HG03460 (cell line): ENCODE data around the gene ANXA11.

Experiments
- ATAC-seq: cut with Tn5 transposase; IDR thresholded peaks from one replicate; pipeline ENCODE4 v1.9.1; 2021; ENCODE audit not compliant: unreplicated experiment

Gene ANXA11

GRCh38 chr10:80191589-80192270 is 13.6 kb downstream of the ANXA11 start:
- no peak for ATAC-seq

GRCh38 chr10:80188713-80189112 is 16.6 kb downstream of the ANXA11 start:
- no peak for ATAC-seq

- ATAC-seq, result peak; percentile 89
Observed at GRCh38 chr10:80187465-80188409, 17.6 kb downstream of the ANXA11 start.

DNA sequence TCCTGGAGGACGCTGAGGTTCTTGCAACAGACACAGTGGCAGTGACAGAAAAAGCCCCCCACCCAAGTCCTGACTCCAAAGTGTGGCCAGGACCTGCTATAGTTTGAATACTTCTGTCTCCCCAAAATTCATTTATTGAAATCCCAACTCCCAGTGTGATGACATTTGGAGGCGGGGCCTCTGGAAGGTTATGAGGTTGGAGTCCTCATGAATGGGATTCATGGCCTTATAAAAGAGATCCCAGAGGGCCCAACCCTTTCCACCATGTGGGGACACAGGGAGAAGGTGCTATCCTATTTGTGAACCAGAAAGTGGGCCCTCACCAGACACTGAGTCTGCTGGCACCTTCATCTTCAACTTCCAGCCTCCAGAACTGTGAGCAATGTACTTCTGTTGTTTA is 18.3 kb downstream of the ANXA11 start:
- no peak for ATAC-seq

DNA sequence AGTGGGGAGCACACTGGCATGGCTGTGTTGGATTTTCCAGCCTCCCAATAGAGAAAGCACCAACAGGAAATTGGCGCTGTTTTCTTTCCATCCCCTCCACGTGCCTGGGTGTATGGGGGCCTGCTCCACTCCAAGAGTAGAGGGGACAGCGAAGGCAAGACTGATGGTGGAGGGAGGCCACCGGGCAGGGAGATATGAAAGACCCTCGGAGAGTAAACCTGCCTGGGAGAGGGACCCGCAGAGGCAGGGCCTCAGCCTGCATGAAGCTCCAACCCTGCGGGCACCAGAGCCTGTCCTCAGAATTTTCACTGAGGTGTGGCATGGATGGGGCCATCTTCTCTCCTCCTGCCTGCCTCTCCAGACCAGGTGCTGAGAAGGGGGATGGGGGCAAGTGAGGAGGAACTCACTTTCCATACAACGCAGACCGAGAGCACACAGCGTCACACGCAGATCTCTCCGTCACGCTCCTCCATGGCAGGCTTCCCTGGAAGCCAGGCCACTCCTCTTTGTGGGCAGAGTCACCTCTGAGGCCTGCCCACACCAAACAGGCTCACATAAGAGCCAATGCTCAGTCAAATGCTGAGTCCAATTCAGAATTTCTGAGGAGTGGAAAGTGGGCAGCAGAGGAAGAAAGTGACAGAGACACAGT is 18.8 kb downstream of the ANXA11 start:
- no peak for ATAC-seq

GRCh38 chr10:80185578-80186299 is 19.6 kb downstream of the ANXA11 start:
- no peak for ATAC-seq

DNA sequence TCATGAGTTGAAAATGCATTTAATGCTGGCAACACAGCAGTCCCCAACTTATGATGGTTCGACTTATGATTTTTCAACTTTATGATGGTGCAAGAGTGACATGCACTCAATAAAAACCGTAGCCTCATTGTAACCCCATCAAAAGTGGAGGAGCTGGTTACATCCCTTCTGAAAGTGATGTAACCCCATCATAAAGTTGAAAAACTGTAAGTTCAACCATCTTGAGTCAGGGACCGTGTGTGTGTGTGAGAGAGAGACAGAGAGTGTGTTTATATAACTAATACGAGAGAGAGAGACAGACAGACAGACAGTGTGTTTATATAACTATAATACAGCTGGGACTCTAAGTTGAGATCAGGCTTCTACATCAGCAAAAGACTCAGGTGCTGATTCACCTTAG is 21.0 kb downstream of the ANXA11 start:
- ATAC-seq, result no peak

DNA sequence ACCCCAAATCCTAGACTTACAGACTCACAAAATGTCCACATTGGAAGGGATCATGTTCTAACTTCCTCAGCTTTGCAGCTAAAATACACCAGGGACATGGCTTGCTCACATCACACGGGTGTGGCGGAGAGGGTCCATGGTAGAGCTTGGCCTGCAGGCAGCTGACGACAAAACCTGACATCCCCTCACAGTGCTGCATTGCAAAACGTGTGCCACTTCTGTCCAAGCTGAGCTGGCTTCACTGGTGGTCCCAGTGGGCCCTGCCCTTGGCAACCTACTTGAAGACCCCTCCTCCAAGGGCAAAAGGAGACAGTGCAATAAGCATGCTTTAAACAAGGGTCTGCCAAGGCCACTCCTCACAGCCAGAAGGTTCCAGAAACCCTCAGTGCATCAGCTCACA is 21.9 kb downstream of the ANXA11 start:
- ATAC-seq, result no peak

DNA sequence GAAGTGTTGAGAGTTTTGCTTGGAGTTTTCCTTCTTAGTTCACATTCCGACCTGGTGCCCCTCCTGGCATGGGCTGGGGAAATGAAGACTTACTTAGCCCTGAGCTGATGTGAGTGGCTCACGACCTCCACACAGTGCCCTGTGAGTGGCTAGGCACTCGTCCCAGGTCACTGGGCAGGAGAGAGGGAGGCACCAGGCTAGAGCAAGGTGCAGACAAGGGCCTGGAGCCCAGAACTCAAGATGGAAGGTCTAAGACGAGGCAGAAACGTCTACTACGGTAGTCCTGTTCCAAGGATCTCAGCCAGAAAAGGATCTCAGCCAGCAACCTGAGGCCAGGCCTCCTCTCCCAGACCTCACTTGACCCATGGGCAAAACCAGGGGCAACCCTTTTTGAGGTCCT is 22.4 kb downstream of the ANXA11 start:
- ATAC-seq, result no peak

GRCh38 chr10:80177781-80178636 is 27.3 kb downstream of the ANXA11 start:
- ATAC-seq, result no peak

DNA sequence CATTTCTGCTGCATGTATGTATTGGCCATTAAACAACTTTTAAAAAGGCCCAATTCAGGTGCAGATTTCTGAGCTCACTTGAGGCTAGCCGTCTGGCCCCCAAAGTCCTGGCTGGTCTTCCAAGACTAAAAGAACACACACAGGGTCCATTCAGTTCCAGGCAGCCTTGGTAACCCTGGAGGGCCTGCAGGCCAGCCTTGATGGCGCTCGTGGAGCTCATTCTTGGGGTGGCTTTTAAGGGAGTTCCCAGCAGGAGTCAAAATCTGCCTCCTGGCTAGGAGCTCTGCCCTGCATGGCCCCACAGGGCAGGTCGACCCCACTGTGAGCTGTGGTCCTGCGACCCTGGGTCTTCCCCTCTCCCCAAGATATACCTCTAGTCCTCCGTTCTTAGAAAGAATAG is 28.8 kb downstream of the ANXA11 start:
- no peak for ATAC-seq

GRCh38 chr10:80174641-80175395 is 30.5 kb downstream of the ANXA11 start:
- ATAC-seq, result no peak

DNA sequence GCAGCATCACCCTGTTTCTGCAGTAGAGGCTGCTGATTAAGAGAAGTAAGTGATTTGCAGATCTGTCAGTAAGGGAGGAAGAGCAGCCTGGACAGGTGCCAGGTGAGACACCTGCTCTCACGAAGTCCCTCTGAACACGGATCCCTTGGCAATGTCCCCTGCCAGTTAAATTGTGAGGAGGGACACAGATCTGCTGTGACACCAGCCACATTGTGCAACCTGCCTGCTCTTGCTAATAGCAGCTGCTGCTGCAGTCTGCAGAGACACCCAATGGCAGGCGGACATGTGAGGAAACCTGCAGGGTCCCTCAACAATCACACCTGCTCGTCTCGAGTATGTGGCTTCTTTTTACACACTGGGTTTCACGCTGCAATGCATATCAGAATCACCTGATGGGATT is 31.9 kb downstream of the ANXA11 start:
- no peak for ATAC-seq

DNA sequence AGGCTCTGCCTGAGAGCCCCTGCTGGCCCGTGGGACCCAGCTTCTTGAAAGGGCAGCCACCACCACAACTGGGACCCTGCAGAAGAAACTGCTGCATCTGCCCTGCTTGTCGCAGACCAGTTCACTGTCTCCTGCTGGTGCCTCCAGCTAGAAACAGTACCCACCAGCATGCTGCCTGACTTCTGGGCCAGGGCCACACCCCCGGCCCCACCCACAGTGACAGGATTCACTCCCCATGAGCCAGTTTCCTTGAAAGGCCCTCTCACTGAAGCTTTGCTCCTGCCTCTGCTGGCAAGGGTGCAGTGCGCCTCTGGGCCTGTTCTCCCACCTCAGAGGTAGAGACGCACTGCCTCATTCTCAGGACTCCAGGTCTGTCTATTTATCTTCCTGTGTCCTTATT is 32.4 kb downstream of the ANXA11 start:
- ATAC-seq, result no peak

DNA sequence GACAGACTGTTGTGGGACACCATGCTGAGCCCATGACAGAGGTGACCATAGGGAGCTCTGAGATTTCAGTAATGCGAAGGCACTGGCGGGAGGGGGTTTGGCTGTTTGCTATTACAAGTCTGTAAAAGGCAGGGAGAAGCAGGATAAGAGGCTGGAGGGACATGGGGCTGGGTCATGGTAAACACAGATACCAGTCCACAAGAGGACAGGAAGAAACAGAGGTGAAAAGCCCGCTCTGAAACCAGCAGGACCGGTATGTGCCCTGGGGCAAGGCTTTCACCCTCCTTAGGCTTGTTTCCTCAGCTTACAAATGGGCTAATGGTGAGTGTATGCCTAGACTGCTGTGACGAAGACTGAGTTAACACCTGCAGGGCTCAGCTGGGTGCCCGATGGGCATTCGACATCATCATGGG is 34.1 kb downstream of the ANXA11 start:
- no peak for ATAC-seq

DNA sequence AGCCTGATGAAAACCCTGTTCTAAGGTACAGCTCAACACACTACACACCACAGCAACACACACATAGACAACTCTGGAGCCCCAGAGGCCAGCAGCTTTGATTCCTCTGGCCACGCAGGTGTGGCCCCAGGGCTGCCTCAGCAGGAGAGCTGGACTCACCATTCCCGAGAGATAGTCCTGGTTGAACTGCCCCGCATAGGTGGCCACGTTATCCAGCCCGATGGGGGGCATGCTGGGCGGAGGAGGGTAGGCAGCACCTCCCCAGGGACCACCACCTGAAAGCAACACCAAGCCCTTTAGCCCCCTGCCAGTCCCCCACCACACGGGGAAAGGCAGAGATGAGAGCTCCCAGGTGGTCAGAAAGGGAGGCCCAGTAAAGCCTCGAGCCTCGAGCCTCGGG is 34.7 kb downstream of the ANXA11 start:
- ATAC-seq, result no peak

- ATAC-seq, result no peak
Observed at GRCh38 chr10:80170026-80170425, 35.3 kb downstream of the ANXA11 start.

DNA sequence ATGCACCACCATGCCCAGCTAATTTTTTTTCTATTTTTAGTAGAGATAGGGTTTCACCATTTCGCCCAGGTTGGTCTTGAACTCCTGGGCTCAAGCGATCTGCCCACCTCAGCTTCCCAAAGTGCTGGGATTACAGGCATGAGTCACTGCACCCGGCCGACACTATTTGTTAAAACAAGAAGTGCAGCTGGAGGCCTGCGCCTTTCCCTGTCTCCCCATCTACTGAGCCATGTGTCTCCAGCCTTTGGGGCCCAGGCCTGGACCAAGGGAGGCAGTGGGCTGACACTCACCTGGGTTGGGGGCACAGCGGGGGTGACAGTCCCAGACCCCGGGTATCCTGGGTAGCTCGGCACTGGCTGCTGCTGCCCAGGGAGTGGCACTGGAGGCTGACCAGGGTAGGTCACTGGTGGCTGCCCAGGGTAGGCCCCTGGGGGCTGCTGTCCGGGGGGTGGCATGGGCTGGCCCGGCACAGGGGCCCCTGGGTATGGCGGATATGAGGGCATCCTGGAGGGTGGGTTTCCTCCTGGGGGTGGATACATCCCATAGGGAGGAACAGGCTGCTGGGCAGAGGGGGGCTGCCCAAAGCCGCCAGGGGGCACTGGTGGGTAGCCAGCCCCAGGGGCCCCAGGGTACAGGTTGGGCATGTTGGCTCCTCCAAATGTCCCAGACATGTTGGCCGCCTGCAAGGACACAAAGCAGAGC is 36.5 kb downstream of the ANXA11 start:
- ATAC-seq, result no peak

- no peak for ATAC-seq
Observed at GRCh38 chr10:80168162-80168511, 37.2 kb downstream of the ANXA11 start.
